GM21423 (cell line): Measurements from ENCODE around the gene NOBOX.
"Not testable (repeated sequence)": the region's sequence is repeated elsewhere in the genome, so short reads cannot be mapped to it uniquely, and the experiment has no call there.

Source experiments
- ATAC-seq: cut with Tn5 transposase; IDR thresholded peaks from one replicate; pipeline ENCODE4 v1.9.1; 2021; ENCODE audit warnings: mild to moderate bottlenecking, moderate library complexity; ENCODE audit not compliant: unreplicated experiment

NOBOX gene

GRCh38 chr7:144397086-144397485, 6.4 kb downstream of the NOBOX start:
- no peak for ATAC-seq

- ATAC-seq, result peak; percentile 76
These were observed 11.7 kb downstream of the NOBOX start for GRCh38 chr7:144391823-144392255.

GRCh38 chr7:144391014-144391413, 12.5 kb downstream of the NOBOX start:
- ATAC-seq, result no peak

GRCh38 chr7:144390481-144390880, 13.0 kb downstream of the NOBOX start:
- no peak for ATAC-seq

GRCh38 chr7:144388950-144389349, 14.5 kb downstream of the NOBOX start:
- ATAC-seq, result no peak

GRCh38 chr7:144386741-144387140, 16.8 kb downstream of the NOBOX start:
- ATAC-seq, result no peak

- ATAC-seq, result no peak
These were observed 18.8 kb downstream of the NOBOX start for GRCh38 chr7:144384555-144385245.

- no peak for ATAC-seq
These were observed 19.4 kb downstream of the NOBOX start for GRCh38 chr7:144384071-144384470.

GRCh38 chr7:144379776-144380384, 23.6 kb downstream of the NOBOX start:
- no peak for ATAC-seq

- no peak for ATAC-seq
These were observed 24.8 kb downstream of the NOBOX start for GRCh38 chr7:144378651-144379050.

- ATAC-seq, result not testable (repeated sequence)
These were observed 34.3 kb downstream of the NOBOX start for GRCh38 chr7:144369221-144369620.

- not testable (repeated sequence) for ATAC-seq
These were observed 36.2 kb downstream of the NOBOX start for GRCh38 chr7:144367250-144367649.

GRCh38 chr7:144365523-144365922, 38.0 kb downstream of the NOBOX start:
- not testable (repeated sequence) for ATAC-seq

GRCh38 chr7:144362061-144362460, 41.4 kb downstream of the NOBOX start:
- not testable (repeated sequence) for ATAC-seq

- not testable (repeated sequence) for ATAC-seq
These were observed 46.6 kb downstream of the NOBOX start for GRCh38 chr7:144356860-144357259.

- ATAC-seq, result not testable (repeated sequence)
These were observed 47.3 kb downstream of the NOBOX start for GRCh38 chr7:144356185-144356584.

GRCh38 chr7:144355176-144355822, 48.2 kb downstream of the NOBOX start, which contains the start of gene ARHGEF5:
TSS of gene ARHGEF5 (plus strand) at chr7:144355402. CDS start at chr7:144362670, 7,268 bp downstream.
- ATAC-seq, result peak; percentile 70

- ATAC-seq, result not testable (repeated sequence)
These were observed 51.8 kb downstream of the NOBOX start for GRCh38 chr7:144351667-144352066.

GRCh38 chr7:144348625-144349024, 54.9 kb downstream of the NOBOX start:
- ATAC-seq, result peak; percentile 32
